K562 (cell line): ENCODE results near the gene COX20. TPM values are rescaled to one million over a fixed set of nuclear protein-coding genes. Genes with fewer than 3 reads are reported as not detected.
A peak's percentile ranks its signal among the peaks of the same experiment; 100 is the strongest.

ENCODE experiments used
- ARNT ChIP-seq, 2 experiments: fragments of 450-650 bp; IDR thresholded peaks; 2 replicates each; pipeline ENCODE4 v1.6.1; 2016; ENCODE audit warnings: mild to moderate bottlenecking in 1 of 2
- CTBP1 ChIP-seq: fragments of 450-650 bp; IDR thresholded peaks from 2 replicates; pipeline ENCODE4 v1.6.1; 2016; ENCODE audit warnings: borderline replicate concordance
- EHMT2 ChIP-seq: fragments of 450-650 bp; IDR thresholded peaks from 2 replicates; pipeline ENCODE4 v1.6.1; 2018; ENCODE audit warnings: antibody characterized with exemption
- ESRRB ChIP-seq: fragments of 250-450 bp; sonication (Bioruptor Pico); IDR thresholded peaks from 2 replicates; pipeline ENCODE4 v1.5.0; 2020; ENCODE audit warnings: mild to moderate bottlenecking, moderate library complexity, borderline replicate concordance
- ETV5 ChIP-seq: sonication (generic); formaldehyde crosslinking; IDR thresholded peaks from 2 replicates; pipeline ENCODE4 v1.4.0; 2020; ENCODE audit warnings: low read depth, mild to moderate bottlenecking, missing genetic modification reagents
- FOXJ3 ChIP-seq: sonication (generic); formaldehyde crosslinking; IDR thresholded peaks from 2 replicates; pipeline ENCODE4 v1.4.0; 2020; ENCODE audit warnings: mild to moderate bottlenecking, missing genetic modification reagents
- FUS ChIP-seq: fragments of 200-400 bp; formaldehyde crosslinking; optimal IDR thresholded peaks from 2 replicates; pipeline ENCODE3; 2017; ENCODE audit warnings: low read depth, low read length
- GABPA ChIP-seq: fragments of 200-800 bp; sonication (Bioruptor generic); conservative IDR thresholded peaks from 2 replicates; pipeline ENCODE4 v1.6.1; 2016; ENCODE audit warnings: low read depth, missing genetic modification characterization, missing compliant biosample characterization
- HCFC1 ChIP-seq: IDR thresholded peaks from 2 replicates; pipeline ENCODE4 v1.6.1; 2012; ENCODE audit warnings: low read depth, low read length, improper control_type of control experiment
- NCOA1 ChIP-seq: fragments of 450-650 bp; IDR thresholded peaks from 2 replicates; pipeline ENCODE4 v1.6.1; 2016; ENCODE audit warnings: low read depth
- NFIC ChIP-seq: fragments of 450-650 bp; IDR thresholded peaks from 2 replicates; pipeline ENCODE4 v1.6.1; 2017; ENCODE audit warnings: mild to moderate bottlenecking, inconsistent platforms
- NRF1 ChIP-seq, 2 experiments: fragments of 450-650 bp; IDR thresholded peaks in 1 of 2; conservative IDR thresholded peaks in 1 of 2; 2 replicates each; pipeline ENCODE4 v1.6.1; 2014; ENCODE audit warnings: mild to moderate bottlenecking in 2 of 2
- POLR2B ChIP-seq: fragments of 450-650 bp; IDR thresholded peaks from 2 replicates; pipeline ENCODE4 v1.6.1; 2018; ENCODE audit warnings: low read depth; ENCODE audit not compliant: partially characterized antibody
- SAP30 ChIP-seq: fragments of 200-600 bp; sonication (generic); IDR thresholded peaks from 2 replicates; pipeline ENCODE4 v1.6.1; 2012; ENCODE audit warnings: borderline replicate concordance, low read depth, mild to moderate bottlenecking, moderate library complexity, low read length, control low read depth, inconsistent platforms; ENCODE audit not compliant: insufficient read depth, poor library complexity, severe bottlenecking
- SMAD4 ChIP-seq: fragments of 250-450 bp; sonication (Bioruptor Pico); conservative IDR thresholded peaks from 2 replicates; pipeline ENCODE4 v1.8.0; 2021; ENCODE audit warnings: inconsistent platforms, mild to moderate bottlenecking, moderate library complexity
- SMARCA5 ChIP-seq: fragments of 450-650 bp; IDR thresholded peaks from 2 replicates; pipeline ENCODE4 v1.6.1; 2016
- SPI1 ChIP-seq: IDR thresholded peaks from 2 replicates; pipeline ENCODE4 v1.6.1; 2011; ENCODE audit warnings: low read depth, low read length, control low read depth, borderline replicate concordance
- ZNF217 ChIP-seq: sonication (generic); formaldehyde crosslinking; IDR thresholded peaks from 2 replicates; pipeline ENCODE4 v1.8.0; 2022; ENCODE audit warnings: mild to moderate bottlenecking, missing genetic modification reagents
- ZNF3 ChIP-seq: fragments of 250-450 bp; sonication (Bioruptor Pico); IDR thresholded peaks from 2 replicates; pipeline ENCODE4 v1.5.0; 2021; ENCODE audit warnings: mild to moderate bottlenecking, moderate library complexity
- polyA plus RNA-seq, 8 experiments: library from polyadenylated mRNA; depleted of rRNA in 4 of 8; stranded (reverse) in 5 of 8; unstranded in 3 of 8; fragments of >200 nt; fragmentation: Nextera tagmentation in 2 of 8; fragmentation: Illumina TruSeq in 1 of 8; extraction: Ambion mirVana in 2 of 8; extraction: Trizol in 1 of 8; gene quantifications; 2 replicates each; pipeline versions ENCODE4 v1.2.1 to v1.2.3, GENCODE V29; 2011 to 2014; ENCODE audit warnings: inconsistent platforms in 1 of 8, missing spikeins in 1 of 8
- total RNA-seq, 7 experiments: library from RNA; depleted of rRNA in 6 of 7; stranded (reverse); fragments of >200 nt in 6 of 7; fragmentation: Illumina TruSeq in 2 of 7; extraction: Trizol in 2 of 7; gene quantifications; 2 replicates each; pipeline versions ENCODE4 v1.2.1 to v1.2.3, GENCODE V29; 2011 to 2021; ENCODE audit warnings: low replicate concordance in 1 of 7
- TF ChIP-seq, protein P1 (sequence below): sonication (generic); formaldehyde crosslinking; IDR thresholded peaks from 2 replicates; pipeline ENCODE4 v1.8.1; 2023; ENCODE audit warnings: missing genetic modification reagents, mild to moderate bottlenecking, borderline replicate concordance
- TF ChIP-seq, protein P2 (sequence below): fragments of 250-450 bp; sonication (Bioruptor Pico); IDR thresholded peaks from 2 replicates; pipeline ENCODE4 v1.6.1; 2021; ENCODE audit warnings: mild to moderate bottlenecking
- TF ChIP-seq, protein P3 (sequence below): fragments of 250-450 bp; sonication (Bioruptor Pico); IDR thresholded peaks from 2 replicates; pipeline ENCODE4 v1.8.0; 2022; ENCODE audit warnings: inconsistent platforms, mild to moderate bottlenecking, moderate library complexity, borderline replicate concordance

Gene COX20
- total and polyA plus RNA-seq, 9 of the 15 experiments (the other 6 are each of a cell fraction or from before 2014, with no cell fraction given): 41.5 to 192 (median 84.3) TPM

DNA sequence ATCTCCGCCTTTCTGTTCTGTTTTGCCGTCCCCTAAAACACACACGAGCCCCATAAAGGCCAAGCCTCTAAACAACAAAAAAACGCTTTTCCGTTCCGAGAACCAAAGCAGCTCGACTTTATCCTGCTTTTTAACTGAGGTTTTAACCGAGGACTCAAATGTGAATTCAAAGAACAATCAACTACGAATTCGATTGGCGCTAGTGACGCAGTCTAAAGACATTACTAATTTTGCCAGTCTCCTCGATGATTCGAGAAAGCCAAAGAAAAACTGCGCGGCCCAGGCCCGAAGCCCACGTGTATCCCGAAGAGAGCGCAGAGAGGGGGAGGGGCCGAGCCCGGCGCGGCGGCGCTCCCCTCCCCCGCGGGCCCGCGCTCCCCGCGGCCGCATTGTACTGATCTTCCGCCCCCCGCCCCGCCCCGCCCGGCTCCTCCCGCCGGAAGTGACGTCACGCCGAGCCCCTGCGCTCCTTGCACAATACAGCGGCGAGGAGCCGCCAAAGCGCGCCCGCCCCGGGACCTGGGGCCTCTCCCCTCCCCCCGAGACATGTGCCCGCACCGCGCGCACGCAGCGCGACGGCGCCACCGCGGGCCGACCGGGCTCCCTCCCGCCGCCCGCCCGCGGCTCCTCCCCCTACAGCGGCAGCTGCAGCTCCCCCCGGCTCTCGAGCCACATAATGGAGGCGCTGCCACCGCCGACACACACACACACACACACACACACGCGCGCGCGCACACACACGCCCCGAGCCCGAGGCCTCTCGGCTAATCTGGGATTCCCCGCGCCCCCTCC, 27.4 kb downstream of the COX20 start (continued):
- TF ChIP-seq, protein P1, sequence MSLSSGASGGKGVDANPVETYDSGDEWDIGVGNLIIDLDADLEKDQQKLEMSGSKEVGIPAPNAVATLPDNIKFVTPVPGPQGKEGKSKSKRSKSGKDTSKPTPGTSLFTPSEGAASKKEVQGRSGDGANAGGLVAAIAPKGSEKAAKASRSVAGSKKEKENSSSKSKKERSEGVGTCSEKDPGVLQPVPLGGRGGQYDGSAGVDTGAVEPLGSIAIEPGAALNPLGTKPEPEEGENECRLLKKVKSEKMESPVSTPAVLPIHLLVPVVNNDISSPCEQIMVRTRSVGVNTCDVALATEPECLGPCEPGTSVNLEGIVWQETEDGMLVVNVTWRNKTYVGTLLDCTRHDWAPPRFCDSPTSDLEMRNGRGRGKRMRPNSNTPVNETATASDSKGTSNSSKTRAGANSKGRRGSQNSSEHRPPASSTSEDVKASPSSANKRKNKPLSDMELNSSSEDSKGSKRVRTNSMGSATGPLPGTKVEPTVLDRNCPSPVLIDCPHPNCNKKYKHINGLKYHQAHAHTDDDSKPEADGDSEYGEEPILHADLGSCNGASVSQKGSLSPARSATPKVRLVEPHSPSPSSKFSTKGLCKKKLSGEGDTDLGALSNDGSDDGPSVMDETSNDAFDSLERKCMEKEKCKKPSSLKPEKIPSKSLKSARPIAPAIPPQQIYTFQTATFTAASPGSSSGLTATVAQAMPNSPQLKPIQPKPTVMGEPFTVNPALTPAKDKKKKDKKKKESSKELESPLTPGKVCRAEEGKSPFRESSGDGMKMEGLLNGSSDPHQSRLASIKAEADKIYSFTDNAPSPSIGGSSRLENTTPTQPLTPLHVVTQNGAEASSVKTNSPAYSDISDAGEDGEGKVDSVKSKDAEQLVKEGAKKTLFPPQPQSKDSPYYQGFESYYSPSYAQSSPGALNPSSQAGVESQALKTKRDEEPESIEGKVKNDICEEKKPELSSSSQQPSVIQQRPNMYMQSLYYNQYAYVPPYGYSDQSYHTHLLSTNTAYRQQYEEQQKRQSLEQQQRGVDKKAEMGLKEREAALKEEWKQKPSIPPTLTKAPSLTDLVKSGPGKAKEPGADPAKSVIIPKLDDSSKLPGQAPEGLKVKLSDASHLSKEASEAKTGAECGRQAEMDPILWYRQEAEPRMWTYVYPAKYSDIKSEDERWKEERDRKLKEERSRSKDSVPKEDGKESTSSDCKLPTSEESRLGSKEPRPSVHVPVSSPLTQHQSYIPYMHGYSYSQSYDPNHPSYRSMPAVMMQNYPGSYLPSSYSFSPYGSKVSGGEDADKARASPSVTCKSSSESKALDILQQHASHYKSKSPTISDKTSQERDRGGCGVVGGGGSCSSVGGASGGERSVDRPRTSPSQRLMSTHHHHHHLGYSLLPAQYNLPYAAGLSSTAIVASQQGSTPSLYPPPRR (CRISPR knock-in tag): no peak
- TF ChIP-seq ESRRB (CRISPR knock-in tag) (no peak), ARNT (IDR thresholded peaks at IDR 0.05) (no peak), SAP30 (peak; percentile 89), POLR2B (no peak), EHMT2 (no peak), NCOA1 (no peak), SMAD4 (CRISPR knock-in tag) (peak; percentile 92), SMARCA5 (no peak), CTBP1 (peak; percentile 82; the same call in 1 of the 2 replicates), FOXJ3 (CRISPR knock-in tag) (no peak), GABPA (peak; percentile 96), HCFC1 (peak; percentile 61), ZNF217 (CRISPR knock-in tag) (no peak), NRF1 (conservative IDR thresholded peaks at IDR 0.05 in 1 of 2, IDR thresholded peaks at IDR 0.05 in 1 of 2) (peak in 1 of 2 experiments; percentile 72; a peak in 3 of 4 replicates), ETV5 (CRISPR knock-in tag) (no peak), FUS (peak; percentile 22), ZNF3 (no peak), NFIC (peak; percentile 26; the same call in 1 of the 2 replicates), SPI1 (no peak)
- TF ChIP-seq, protein P2, sequence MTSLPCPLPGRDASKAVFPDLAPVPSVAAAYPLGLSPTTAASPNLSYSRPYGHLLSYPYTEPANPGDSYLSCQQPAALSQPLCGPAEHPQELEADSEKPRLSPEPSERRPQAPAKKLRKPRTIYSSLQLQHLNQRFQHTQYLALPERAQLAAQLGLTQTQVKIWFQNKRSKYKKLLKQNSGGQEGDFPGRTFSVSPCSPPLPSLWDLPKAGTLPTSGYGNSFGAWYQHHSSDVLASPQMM (CRISPR knock-in tag): no peak
- TF ChIP-seq, protein P3, sequence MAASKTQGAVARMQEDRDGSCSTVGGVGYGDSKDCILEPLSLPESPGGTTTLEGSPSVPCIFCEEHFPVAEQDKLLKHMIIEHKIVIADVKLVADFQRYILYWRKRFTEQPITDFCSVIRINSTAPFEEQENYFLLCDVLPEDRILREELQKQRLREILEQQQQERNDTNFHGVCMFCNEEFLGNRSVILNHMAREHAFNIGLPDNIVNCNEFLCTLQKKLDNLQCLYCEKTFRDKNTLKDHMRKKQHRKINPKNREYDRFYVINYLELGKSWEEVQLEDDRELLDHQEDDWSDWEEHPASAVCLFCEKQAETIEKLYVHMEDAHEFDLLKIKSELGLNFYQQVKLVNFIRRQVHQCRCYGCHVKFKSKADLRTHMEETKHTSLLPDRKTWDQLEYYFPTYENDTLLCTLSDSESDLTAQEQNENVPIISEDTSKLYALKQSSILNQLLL (CRISPR knock-in tag): no peak
